GM23338 (cell line): ENCODE measurements around the gene TMEM213. TPM values are rescaled to one million over a fixed set of nuclear protein-coding genes. Genes with fewer than 3 reads are reported as not detected.

Source experiments
- ATAC-seq: fragments of 200-7000 bp; cut with Tn5 transposase; 3 replicates; pipeline ENCODE4 v1.9.1; 2020
- DNase-seq: peaks from one replicate; pipeline ENCODE4 v3.0.0-alpha.2; 2015; ENCODE audit warnings: low spot score
- H2AFZ ChIP-seq: fragments of 200-600 bp; sonication (generic); 2 replicates; pipeline ENCODE4 v1.8.0; 2016; ENCODE audit warnings: antibody characterized with exemption, mild to moderate bottlenecking, moderate library complexity
- H3F3A ChIP-seq: fragments of 200-600 bp; sonication (generic); replicated peaks from 2 replicates; pipeline ENCODE4 v1.8.0; 2017; ENCODE audit warnings: antibody characterized with exemption, mixed run types, low read depth
- H3K27ac ChIP-seq: fragments of 200-600 bp; sonication (generic); 2 replicates; pipeline ENCODE4 v1.6.1; 2016; ENCODE audit warnings: low read depth
- H3K27me3 ChIP-seq: fragments of 200-600 bp; sonication (generic); 2 replicates; pipeline ENCODE4 v1.8.0; 2016; ENCODE audit warnings: mild to moderate bottlenecking, mixed run types, moderate library complexity; ENCODE audit not compliant: insufficient read depth
- H3K36me3 ChIP-seq: fragments of 200-600 bp; sonication (generic); 2 replicates; pipeline ENCODE4 v1.8.0; 2016; ENCODE audit warnings: mild to moderate bottlenecking; ENCODE audit not compliant: insufficient read depth
- H3K4me1 ChIP-seq: fragments of 200-600 bp; sonication (generic); 2 replicates; pipeline ENCODE4 v1.8.0; 2016; ENCODE audit warnings: mild to moderate bottlenecking, moderate library complexity; ENCODE audit not compliant: insufficient read depth
- H3K4me2 ChIP-seq: fragments of 200-600 bp; sonication (generic); 2 replicates; pipeline ENCODE4 v1.7.1; 2017; ENCODE audit warnings: mixed run types
- H3K4me3 ChIP-seq: fragments of 200-600 bp; sonication (generic); 2 replicates; pipeline ENCODE4 v1.6.1; 2016; ENCODE audit warnings: mixed run types
- H3K79me2 ChIP-seq: fragments of 200-600 bp; sonication (generic); replicated peaks from 2 replicates; pipeline ENCODE4 v1.8.0; 2017; ENCODE audit warnings: mild to moderate bottlenecking; ENCODE audit not compliant: insufficient read depth
- H3K9me2 ChIP-seq: fragments of 200-600 bp; sonication (generic); 2 replicates; pipeline ENCODE4 v1.8.0; 2017; ENCODE audit not compliant: insufficient read depth
- H4K20me1 ChIP-seq: fragments of 200-600 bp; sonication (generic); replicated peaks from 2 replicates; pipeline ENCODE4 v1.8.0; 2017; ENCODE audit warnings: mild to moderate bottlenecking; ENCODE audit not compliant: insufficient read depth
- H3K27ac Mint-ChIP-seq: 2 replicates; pipeline ENCODE4 v1.8.0; 2020; ENCODE audit warnings: inconsistent platforms, mild to moderate bottlenecking, moderate library complexity, mixed read lengths
- H3K27me3 Mint-ChIP-seq: 3 replicates; pipeline ENCODE4 v1.8.0; 2022; ENCODE audit warnings: low read depth, mild to moderate bottlenecking, moderate library complexity, mixed read lengths, inconsistent platforms; ENCODE audit not compliant: insufficient read depth, poor library complexity
- H3K36me3 Mint-ChIP-seq: 3 replicates; pipeline ENCODE4 v1.8.0; 2021; ENCODE audit warnings: low read depth, mild to moderate bottlenecking, inconsistent platforms, moderate library complexity, mixed read lengths
- H3K4me1 Mint-ChIP-seq: 3 replicates; pipeline ENCODE4 v1.8.0; 2020; ENCODE audit warnings: mild to moderate bottlenecking, inconsistent platforms, mixed read lengths
- H3K4me3 Mint-ChIP-seq: 3 replicates; pipeline ENCODE4 v1.8.0; 2021; ENCODE audit warnings: moderate library complexity, mild to moderate bottlenecking, inconsistent platforms, mixed read lengths
- H3K9me3 Mint-ChIP-seq: 3 replicates; pipeline ENCODE4 v1.8.0; 2020; ENCODE audit warnings: moderate library complexity, mild to moderate bottlenecking, inconsistent platforms, mixed read lengths
- CREB1 ChIP-seq: fragments of 250-450 bp; sonication (Bioruptor Pico); IDR thresholded peaks from 2 replicates; pipeline ENCODE4 v1.5.0; 2020; ENCODE audit warnings: low read depth, mild to moderate bottlenecking, moderate library complexity
- CTCF ChIP-seq, 2 experiments: fragments of 200-600 bp in 1 of 2; sonication (generic) in 1 of 2; conservative IDR thresholded peaks; 2 replicates each; pipeline versions ENCODE4 v1.5.1 to v1.6.1; 2016 to 2017; ENCODE audit warnings: antibody characterized with exemption in 2 of 2, low read depth in 2 of 2, mild to moderate bottlenecking in 2 of 2, moderate library complexity in 1 of 2
- ETS1 ChIP-seq: IDR thresholded peaks from 2 replicates; pipeline ENCODE4 v1.6.1; 2016; ENCODE audit warnings: antibody characterized with exemption
- EZH2 ChIP-seq: fragments of 200-600 bp; sonication (generic); IDR thresholded peaks from one replicate; pipeline ENCODE4 v1.8.0; 2017; ENCODE audit warnings: antibody characterized with exemption, mild to moderate bottlenecking, low read depth; ENCODE audit not compliant: unreplicated experiment
- EZH2phosphoT487 ChIP-seq: fragments of 200-600 bp; sonication (generic); IDR thresholded peaks from one replicate; pipeline ENCODE4 v1.8.1; 2018; ENCODE audit warnings: antibody characterized with exemption; ENCODE audit not compliant: unreplicated experiment
- JUNB ChIP-seq: IDR thresholded peaks from one replicate; pipeline ENCODE4 v1.6.1; 2016; ENCODE audit warnings: antibody characterized with exemption; ENCODE audit not compliant: unreplicated experiment
- NANOG ChIP-seq: IDR thresholded peaks from 2 replicates; pipeline ENCODE4 v1.6.1; 2016; ENCODE audit warnings: antibody characterized with exemption, borderline replicate concordance
- POLR2AphosphoS5 ChIP-seq: IDR thresholded peaks from 2 replicates; pipeline ENCODE4 v1.6.1; 2016; ENCODE audit warnings: antibody characterized with exemption, low read depth
- STAT1 ChIP-seq: IDR thresholded peaks from one replicate; pipeline ENCODE4 v1.6.1; 2016; ENCODE audit warnings: antibody characterized with exemption; ENCODE audit not compliant: unreplicated experiment
- ZNF114 ChIP-seq: fragments of 250-450 bp; sonication (Bioruptor Pico); IDR thresholded peaks from 2 replicates; pipeline ENCODE4 v1.5.0; 2020; ENCODE audit warnings: mild to moderate bottlenecking, moderate library complexity
- ZNF331 ChIP-seq: fragments of 250-450 bp; sonication (Bioruptor Pico); IDR thresholded peaks from 2 replicates; pipeline ENCODE4 v1.5.0; 2020; ENCODE audit warnings: low read depth, mild to moderate bottlenecking, moderate library complexity
- polyA plus RNA-seq: library from polyadenylated mRNA; unstranded; fragments of >200 nt; fragmentation: Nextera tagmentation; extraction: Ambion mirVana; gene quantifications from 2 replicates; pipeline ENCODE4 v1.2.1, GENCODE V29; 2016
- total RNA-seq: library from RNA; depleted of rRNA; stranded (reverse); fragments of >200 nt; shearing (Covaris generic); gene quantifications from 2 replicates; pipeline ENCODE4 v1.2.3, GENCODE V29; 2014
- TF ChIP-seq, protein P1 (sequence below): fragments of 250-450 bp; sonication (Bioruptor Pico); IDR thresholded peaks from 2 replicates; pipeline ENCODE4 v1.5.0; 2020; ENCODE audit warnings: mild to moderate bottlenecking, moderate library complexity
- TF ChIP-seq, protein P2 (sequence below): IDR thresholded peaks from one replicate; pipeline ENCODE4 v1.6.1; 2018; ENCODE audit warnings: antibody characterized with exemption; ENCODE audit not compliant: unreplicated experiment

TMEM213 gene
- total and polyA plus RNA-seq, 2 experiments from 2014 or later = 0.89 TPM; not detected in 1

GRCh38 chr7:138784692-138785091 is 13.1 kb upstream of the TMEM213 start:
- Histone ChIP-seq H3K4me3 (no peak overlapping the region), H3K4me1 (no peaks in the 10 kb centered on the region), H3K9me2 (no peaks in the 10 kb centered on the region), H3K36me3 (no peaks in the 10 kb centered on the region), H3F3A (no peaks in the 10 kb centered on the region), H4K20me1 (no peaks in the 10 kb centered on the region), H2AFZ (no peak overlapping the region), H3K27ac (no peak overlapping the region), H3K79me2 (no peaks in the 10 kb centered on the region), H3K27me3 (no peaks in the 10 kb centered on the region), H3K4me2 (no peak overlapping the region)
- H3K4me3 Mint-ChIP-seq = no peak overlapping the region
- peaks cover 4% of the 10 kb centered on the region; the same call in 2 of the 3 replicates for H3K4me1 Mint-ChIP-seq
- H3K36me3 Mint-ChIP-seq = no peaks in the 10 kb centered on the region; the same call in 2 of the 3 replicates
- no peak overlapping the region for H3K27ac Mint-ChIP-seq
- ATAC-seq = no peak
- TF ChIP-seq JUNB (no peak), ZNF114 (CRISPR knock-in tag) (no peak), NANOG (no peak), ZNF331 (CRISPR knock-in tag) (no peak), EZH2phosphoT487 (no peak), POLR2AphosphoS5 (no peak), ETS1 (no peak), CTCF (conservative IDR thresholded peaks at IDR 0.05; ENCODE audit: low read depth in 2 of 2) (no peak), CREB1 (CRISPR knock-in tag) (no peak), STAT1 (no peak), EZH2 (no peak)
- TF ChIP-seq, protein P1, sequence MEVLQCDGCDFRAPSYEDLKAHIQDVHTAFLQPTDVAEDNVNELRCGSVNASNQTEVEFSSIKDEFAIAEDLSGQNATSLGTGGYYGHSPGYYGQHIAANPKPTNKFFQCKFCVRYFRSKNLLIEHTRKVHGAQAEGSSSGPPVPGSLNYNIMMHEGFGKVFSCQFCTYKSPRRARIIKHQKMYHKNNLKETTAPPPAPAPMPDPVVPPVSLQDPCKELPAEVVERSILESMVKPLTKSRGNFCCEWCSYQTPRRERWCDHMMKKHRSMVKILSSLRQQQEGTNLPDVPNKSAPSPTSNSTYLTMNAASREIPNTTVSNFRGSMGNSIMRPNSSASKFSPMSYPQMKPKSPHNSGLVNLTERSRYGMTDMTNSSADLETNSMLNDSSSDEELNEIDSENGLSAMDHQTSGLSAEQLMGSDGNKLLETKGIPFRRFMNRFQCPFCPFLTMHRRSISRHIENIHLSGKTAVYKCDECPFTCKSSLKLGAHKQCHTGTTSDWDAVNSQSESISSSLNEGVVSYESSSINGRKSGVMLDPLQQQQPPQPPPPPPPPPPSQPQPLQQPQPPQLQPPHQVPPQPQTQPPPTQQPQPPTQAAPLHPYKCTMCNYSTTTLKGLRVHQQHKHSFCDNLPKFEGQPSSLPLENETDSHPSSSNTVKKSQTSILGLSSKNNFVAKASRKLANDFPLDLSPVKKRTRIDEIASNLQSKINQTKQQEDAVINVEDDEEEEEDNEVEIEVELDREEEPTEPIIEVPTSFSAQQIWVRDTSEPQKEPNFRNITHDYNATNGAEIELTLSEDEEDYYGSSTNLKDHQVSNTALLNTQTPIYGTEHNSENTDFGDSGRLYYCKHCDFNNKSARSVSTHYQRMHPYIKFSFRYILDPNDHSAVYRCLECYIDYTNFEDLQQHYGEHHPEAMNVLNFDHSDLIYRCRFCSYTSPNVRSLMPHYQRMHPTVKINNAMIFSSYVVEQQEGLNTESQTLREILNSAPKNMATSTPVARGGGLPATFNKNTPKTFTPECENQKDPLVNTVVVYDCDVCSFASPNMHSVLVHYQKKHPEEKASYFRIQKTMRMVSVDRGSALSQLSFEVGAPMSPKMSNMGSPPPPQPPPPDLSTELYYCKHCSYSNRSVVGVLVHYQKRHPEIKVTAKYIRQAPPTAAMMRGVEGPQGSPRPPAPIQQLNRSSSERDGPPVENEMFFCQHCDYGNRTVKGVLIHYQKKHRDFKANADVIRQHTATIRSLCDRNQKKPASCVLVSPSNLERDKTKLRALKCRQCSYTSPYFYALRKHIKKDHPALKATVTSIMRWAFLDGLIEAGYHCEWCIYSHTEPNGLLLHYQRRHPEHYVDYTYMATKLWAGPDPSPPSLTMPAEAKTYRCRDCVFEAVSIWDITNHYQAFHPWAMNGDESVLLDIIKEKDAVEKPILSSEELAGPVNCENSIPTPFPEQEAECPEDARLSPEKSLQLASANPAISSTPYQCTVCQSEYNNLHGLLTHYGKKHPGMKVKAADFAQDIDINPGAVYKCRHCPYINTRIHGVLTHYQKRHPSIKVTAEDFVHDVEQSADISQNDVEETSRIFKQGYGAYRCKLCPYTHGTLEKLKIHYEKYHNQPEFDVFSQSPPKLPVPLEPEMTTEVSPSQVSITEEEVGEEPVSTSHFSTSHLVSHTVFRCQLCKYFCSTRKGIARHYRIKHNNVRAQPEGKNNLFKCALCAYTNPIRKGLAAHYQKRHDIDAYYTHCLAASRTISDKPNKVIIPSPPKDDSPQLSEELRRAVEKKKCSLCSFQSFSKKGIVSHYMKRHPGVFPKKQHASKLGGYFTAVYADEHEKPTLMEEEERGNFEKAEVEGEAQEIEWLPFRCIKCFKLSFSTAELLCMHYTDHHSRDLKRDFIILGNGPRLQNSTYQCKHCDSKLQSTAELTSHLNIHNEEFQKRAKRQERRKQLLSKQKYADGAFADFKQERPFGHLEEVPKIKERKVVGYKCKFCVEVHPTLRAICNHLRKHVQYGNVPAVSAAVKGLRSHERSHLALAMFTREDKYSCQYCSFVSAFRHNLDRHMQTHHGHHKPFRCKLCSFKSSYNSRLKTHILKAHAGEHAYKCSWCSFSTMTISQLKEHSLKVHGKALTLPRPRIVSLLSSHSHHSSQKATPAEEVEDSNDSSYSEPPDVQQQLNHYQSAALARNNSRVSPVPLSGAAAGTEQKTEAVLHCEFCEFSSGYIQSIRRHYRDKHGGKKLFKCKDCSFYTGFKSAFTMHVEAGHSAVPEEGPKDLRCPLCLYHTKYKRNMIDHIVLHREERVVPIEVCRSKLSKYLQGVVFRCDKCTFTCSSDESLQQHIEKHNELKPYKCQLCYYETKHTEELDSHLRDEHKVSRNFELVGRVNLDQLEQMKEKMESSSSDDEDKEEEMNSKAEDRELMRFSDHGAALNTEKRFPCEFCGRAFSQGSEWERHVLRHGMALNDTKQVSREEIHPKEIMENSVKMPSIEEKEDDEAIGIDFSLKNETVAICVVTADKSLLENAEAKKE = no peak
- TF ChIP-seq, protein P2, sequence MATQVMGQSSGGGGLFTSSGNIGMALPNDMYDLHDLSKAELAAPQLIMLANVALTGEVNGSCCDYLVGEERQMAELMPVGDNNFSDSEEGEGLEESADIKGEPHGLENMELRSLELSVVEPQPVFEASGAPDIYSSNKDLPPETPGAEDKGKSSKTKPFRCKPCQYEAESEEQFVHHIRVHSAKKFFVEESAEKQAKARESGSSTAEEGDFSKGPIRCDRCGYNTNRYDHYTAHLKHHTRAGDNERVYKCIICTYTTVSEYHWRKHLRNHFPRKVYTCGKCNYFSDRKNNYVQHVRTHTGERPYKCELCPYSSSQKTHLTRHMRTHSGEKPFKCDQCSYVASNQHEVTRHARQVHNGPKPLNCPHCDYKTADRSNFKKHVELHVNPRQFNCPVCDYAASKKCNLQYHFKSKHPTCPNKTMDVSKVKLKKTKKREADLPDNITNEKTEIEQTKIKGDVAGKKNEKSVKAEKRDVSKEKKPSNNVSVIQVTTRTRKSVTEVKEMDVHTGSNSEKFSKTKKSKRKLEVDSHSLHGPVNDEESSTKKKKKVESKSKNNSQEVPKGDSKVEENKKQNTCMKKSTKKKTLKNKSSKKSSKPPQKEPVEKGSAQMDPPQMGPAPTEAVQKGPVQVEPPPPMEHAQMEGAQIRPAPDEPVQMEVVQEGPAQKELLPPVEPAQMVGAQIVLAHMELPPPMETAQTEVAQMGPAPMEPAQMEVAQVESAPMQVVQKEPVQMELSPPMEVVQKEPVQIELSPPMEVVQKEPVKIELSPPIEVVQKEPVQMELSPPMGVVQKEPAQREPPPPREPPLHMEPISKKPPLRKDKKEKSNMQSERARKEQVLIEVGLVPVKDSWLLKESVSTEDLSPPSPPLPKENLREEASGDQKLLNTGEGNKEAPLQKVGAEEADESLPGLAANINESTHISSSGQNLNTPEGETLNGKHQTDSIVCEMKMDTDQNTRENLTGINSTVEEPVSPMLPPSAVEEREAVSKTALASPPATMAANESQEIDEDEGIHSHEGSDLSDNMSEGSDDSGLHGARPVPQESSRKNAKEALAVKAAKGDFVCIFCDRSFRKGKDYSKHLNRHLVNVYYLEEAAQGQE = no peak
- H3K27me3 Mint-ChIP-seq = peaks cover 2% of the 10 kb centered on the region
- no peak for DNase-seq
- H3K9me3 Mint-ChIP-seq = peaks cover 3% of the 10 kb centered on the region
